HG02870 (cell line): ENCODE data around the gene COBLL1.

Experiments
- ATAC-seq: cut with Tn5 transposase; IDR thresholded peaks from one replicate; pipeline ENCODE4 v1.9.1; 2021; ENCODE audit warnings: mild to moderate bottlenecking, moderate library complexity; ENCODE audit not compliant: unreplicated experiment

COBLL1 gene

DNA sequence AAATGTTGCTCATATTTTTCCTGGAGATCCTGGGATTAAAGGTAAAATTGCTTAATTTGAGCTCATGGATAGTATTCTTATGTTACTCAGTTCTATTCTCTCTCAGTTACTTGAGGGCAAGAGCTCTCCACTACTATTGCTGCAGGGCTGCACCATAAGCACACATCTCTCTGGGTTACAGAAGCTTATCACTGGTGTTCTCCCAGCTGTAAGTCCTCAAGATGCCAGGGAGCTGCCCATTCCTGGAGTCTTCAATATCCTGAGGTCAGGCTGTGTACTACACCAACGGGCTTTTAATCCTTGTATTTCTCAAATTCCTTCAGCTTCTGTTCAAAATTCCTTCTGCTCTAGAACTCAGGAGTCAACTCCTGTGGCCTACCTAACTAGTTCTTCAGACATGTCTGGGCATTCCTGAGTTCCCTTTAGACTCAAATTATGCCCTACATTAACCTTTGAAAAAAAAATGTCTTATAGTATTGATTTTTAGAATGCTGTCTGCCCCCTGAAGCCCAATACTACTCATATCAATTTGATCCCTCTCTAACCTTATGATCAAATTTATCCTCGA lies 17.7 kb upstream of the COBLL1 start:
- no peak for ATAC-seq

DNA sequence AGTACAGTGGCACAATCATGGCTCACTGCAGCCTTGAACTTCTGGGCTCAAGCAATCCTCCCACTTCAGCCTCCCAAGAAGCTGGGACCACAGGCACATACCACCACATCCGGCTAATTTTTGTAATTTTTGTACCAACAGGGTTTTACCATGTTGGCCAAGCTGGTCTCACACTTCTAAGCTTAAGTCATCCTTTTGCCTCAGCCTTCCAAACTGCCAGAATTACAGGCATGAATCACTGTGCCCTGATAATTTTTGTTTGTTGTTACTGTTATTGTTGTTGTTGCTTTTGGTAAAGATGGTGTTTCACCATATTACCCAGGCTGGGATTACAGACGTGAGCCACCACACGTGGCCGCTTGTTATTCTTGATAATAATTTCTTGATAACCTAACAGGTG lies 10.5 kb upstream of the COBLL1 start:
- no peak for ATAC-seq

DNA sequence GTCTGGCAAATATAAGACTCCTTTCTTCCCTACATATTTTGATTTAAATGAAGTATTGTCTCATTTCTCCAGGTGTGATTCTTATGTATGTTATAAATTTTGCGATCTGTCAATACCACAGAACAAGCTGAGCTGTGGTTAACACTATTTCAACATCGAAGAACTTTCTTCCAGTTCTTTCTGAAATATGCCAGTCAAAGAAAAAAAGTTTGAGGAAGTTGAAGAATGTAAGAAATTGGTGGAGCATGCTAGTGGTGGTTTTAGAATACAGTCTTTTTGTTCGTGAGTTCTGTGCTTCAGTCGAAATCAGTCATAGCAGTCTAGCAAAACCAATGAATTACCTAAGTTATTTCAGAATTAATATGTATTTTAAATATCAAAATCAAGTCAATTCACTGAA lies 8.6 kb upstream of the COBLL1 start:
- no peak for ATAC-seq

DNA sequence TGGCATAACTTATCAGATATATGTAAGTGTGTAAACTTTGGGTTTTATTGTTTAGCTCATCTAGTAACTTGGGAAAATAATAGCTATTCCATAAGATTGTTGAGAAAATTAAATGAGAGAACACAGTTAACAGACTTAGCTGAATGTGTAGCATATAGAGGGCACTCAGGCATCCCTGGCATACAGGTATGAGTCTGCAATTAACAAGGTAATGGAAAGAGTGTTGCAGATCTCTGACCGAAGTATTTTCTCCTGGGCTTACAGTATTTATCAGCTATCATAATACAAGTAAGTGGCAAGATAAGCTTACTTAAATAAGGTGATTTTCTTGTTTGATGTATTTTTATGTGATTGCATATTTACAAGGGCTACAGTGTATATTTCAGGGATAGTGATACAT lies 7.9 kb upstream of the COBLL1 start:
- no peak for ATAC-seq

DNA sequence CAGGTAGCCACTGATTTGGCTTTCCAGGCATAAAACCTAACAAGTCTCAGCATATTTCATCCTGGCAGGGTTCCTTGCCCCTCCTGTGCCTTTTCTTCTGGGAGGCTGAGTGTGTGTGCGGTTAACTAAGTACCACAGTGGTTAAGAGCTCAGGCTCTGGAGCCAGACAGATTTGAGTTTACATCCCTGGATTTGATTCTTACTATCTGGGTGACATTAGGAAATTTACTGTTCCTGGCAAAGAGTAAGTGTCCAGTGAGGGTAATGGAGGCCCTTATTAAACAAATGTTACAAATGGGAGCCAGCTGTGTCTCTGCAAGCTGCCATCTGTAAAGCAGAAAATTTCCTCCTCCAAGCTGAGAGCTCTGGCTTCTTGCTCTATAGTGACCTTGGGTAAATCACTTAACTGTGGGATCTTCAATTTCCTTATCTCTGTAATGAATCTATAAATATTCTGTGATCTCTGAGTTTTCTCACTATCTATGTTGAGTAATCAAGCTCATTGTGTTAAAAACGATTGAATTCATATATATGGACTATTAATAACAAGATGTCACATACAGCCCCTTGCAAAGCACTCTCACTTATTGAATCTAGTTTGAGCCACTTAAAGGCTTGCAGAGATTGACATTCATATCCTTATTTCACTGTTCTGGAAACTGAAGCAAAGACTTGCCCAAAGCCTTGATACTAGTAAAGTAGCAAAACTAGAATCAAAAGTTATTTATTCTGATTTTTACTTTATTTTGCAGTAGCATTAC lies 6.5 kb upstream of the COBLL1 start:
- ATAC-seq, result no peak

DNA sequence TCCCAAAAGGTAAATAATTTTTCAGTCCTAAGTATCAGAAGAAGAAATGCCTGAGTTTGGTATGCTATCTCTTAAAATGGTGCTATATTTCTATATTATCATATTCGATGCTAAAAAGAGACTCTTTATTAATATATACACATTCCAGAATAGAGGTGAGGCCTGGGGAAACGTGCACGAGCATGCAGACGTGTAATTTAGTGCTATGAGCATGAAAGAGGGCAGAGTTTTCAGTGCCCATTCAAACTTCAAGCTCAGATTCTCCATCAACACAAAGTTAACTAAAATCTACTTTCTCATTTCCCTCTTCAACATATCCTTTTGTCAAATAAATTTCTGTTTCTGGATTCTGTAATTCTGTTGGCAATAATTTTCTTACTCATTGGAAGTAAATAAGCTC lies 5.7 kb upstream of the COBLL1 start:
- ATAC-seq, result no peak

DNA sequence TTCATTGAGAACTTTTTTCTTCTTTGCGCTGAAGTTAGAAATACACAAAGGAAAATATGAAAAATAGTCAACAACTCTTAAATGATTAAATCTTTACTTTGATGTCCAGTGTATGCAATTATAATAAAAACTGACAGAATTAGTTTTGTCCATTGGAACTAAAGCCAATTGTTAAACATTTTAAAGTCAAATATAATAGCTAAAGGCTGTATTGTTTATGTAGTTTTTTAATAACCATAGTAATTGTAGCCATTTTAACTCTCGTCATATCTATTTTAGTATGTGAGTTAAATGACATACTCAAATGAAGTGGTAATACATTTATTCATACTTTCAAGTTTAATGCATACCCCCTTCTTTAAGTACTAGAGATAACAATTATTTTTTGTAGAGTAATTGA lies 4.7 kb upstream of the COBLL1 start:
- no peak for ATAC-seq

DNA sequence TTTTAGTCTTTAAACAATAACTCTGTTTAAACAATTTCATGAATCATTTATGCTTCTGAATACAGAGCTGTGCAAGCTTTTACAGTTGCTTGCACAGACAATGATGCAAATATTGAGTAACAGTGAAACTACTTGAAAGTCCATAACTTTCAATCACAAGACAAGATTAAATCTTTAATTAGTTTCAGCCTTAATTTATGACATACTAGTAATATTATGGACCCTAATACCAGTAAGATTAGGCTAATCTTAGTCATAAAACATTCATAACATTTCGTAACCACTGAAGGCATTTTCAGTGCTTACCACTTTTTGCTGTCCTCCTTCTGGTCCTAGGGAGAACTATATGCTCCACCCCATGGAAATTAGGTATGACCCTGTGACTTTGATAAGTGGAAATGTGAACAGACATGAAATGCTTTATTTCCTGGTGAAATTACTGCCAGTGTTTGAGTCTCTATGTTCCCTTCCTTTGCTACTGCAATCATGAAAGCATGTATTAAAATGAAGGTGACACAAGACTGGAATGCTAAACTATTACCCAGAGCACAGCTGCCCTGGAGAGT lies 1.8 kb upstream of the COBLL1 start:
- no peak for ATAC-seq

DNA sequence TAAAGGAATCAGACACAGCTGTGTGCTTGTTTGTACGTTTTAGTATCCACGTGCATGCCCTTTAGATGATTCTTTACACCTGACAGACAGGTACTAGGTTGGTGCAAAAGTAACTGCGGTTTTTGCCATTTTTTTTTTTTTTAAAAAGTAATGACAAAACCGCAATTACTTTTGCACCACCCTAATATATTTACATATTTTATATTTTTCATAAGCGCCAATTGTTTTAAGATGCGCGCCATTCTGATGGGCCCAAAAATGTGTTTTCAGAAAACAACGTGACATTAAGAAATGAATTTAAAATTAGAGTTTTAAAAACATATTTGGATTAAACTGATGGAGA lies 972 bp upstream of the COBLL1 start:
- no peak for ATAC-seq

DNA sequence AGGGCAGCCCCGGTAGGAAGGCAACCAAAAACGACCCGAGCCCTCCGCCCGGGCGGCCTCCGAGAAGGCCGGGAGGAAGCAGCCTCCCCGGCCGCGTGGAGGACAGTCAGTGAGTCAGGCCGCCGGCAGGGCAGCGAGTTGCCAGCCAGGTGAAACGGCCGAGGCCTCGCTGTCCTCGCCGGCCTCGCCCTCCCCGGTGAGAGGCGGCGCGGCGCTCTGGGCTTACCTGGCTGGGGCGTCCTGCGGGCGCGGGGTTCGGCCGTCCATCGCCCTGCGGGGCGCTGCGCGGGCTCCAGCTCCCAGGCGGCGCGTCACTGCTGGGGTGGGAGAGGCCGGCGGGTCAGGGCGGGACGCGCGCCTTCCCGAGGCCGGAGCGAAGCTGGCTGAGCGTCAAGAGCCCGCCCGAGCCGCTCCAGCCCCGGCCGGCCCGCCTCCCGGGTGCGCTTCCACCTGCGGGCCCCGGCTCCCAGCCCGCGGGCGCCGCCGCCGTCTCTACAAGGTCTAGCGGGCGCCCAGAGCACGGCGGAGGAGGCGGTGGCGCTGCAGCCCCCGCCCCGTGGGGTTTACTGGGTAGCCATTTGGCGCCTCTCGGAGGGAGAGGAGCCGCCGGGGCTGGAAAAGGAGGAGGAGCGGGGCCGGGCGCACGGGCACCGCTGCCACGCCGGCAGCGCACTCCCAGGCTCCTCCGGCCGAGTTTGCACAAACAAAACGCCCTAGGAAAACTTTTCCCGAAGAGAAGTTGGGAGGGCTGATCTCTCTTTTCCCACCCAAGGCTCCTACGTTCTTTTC lies 499 bp downstream of the COBLL1 start:
- peak; percentile 57 for ATAC-seq

DNA sequence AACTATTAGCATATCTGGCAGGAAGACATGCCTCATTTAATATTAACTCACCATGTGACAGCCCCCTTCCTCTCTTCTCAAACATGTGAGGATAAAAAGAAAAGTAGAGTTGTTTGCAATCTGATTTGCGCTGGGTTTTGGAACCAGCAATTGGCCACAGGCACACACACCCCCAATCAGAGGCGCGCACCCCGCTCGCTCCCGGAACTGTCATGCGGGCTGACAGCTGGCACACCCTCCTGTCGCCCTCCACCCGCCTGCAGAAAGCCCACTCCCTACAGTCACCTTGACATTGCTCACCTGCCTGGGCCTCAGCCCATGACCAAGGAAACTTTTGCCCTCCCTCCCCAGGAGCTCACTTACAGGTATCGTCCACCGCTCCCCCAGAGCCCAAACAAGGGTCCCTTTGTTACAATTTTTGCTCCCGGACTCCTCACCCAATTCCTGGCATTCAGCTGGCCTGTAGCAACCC lies 1.1 kb downstream of the COBLL1 start:
- ATAC-seq, result no peak

DNA sequence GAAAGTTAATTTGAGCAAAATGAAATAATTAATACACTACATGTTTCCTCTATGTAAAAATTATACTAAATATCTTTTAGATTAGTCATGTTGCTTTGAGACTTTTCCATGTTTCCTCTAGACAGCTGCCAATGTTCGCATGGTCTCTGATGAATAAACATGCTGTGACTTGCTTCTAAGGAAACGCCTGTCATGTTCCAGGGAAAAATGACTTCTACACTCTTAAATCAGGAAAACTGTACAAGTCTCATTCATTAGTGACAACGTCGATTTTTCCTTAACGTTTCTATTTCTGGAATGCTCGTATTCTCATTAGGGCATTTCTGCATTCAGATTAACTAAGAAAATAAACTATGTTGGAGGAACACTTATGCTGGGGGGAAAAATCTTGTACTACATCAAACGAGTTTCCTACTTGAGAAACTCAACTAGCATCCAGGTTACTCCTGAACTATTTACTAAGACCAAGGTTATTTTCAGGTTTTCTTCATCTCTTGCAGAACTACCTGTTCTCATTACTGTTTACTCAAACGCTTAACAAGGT lies 1.6 kb downstream of the COBLL1 start:
- ATAC-seq, result no peak

DNA sequence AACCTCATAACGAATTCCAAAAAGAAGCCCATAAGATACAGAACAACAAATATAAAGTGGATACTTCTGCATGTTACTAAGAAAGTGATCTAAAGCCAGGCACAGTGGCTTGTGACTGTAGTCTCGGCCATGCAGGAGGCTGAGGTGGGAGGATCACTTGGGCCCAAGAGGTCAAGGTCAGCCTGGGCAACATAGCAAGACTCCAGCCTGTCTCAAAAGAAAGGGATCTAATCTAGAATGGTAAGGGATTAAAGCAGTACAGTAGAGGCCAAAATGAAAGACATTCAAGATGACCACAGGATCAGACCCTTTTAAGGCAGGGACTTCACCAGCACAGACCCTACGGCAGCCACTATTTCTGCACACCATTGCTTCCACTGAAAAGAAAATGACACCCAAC lies 3.8 kb downstream of the COBLL1 start:
- no peak for ATAC-seq

DNA sequence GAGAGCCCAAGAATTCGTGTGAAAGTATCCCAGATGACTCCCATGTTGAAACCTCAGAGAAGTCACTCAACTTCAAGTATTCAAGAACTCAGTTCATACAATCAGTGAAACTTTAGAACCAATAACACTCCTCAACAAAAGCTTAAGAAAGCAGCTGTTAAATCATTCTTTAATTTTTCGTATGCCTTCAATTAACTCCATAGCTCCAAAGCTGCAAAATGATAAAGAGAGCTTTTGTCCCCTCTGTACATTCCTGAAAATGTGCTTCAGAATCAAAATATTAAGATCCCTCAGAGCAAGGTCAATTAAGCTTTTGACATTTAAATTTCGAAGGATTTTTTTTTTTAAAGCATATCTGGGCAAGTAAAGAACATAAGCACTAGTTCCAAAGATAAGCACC lies 4.7 kb downstream of the COBLL1 start:
- no peak for ATAC-seq

DNA sequence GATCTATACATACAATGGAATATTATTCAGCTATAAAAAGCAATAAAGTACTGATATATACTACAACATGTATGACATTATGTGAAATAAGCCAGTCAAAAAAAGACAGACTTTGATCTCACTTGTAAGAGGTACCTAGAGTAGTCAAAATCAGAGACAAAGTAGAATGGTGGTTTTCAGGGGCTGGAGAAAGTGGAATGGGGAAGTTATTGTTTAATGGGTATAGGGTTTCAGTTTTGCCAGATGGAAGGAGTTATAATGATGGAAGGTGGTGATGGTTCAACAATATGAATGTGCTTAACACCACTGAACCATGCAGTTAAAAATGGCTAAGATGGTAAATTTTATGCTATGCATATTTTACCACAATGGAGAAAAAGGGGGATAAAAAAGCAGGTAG lies 6.3 kb downstream of the COBLL1 start:
- no peak for ATAC-seq

DNA sequence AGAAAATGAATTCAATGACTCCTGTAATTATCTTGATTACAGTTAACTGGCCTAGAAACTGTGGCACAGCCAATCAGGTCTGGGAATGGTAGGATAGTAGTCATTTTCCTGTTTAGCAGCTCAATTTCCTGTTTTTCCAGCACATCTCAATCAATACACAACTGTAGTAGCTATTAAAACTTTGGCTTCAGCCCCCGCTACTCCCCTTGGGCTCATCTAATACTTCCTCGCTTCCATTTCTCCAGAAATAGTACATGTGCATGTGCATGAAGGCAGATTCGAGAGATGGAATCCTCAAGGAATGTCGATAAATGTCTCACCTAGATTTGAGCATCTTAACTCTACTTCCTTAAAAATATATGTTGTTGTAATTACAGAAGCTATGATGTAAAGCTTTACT lies 9.7 kb downstream of the COBLL1 start:
- ATAC-seq, result no peak

DNA sequence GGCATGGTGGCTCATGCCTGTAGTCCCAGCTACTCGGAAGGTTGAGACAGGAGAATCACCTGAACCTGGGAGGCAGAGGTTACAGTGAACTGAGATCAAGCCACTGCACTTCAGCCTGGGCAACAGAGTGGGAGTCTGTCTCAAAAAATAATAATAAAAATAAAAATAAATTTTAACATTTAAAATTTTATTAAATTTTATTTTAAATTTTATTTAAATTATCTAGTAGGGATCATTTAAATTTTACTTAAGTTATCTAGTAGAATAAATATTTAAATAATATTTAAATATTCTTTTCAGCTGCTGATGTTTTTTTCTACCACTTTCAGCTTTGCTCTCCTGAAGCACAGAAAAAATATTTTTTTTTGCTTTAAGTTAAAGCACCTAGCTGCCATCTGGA lies 10.4 kb downstream of the COBLL1 start:
- ATAC-seq, result no peak

DNA sequence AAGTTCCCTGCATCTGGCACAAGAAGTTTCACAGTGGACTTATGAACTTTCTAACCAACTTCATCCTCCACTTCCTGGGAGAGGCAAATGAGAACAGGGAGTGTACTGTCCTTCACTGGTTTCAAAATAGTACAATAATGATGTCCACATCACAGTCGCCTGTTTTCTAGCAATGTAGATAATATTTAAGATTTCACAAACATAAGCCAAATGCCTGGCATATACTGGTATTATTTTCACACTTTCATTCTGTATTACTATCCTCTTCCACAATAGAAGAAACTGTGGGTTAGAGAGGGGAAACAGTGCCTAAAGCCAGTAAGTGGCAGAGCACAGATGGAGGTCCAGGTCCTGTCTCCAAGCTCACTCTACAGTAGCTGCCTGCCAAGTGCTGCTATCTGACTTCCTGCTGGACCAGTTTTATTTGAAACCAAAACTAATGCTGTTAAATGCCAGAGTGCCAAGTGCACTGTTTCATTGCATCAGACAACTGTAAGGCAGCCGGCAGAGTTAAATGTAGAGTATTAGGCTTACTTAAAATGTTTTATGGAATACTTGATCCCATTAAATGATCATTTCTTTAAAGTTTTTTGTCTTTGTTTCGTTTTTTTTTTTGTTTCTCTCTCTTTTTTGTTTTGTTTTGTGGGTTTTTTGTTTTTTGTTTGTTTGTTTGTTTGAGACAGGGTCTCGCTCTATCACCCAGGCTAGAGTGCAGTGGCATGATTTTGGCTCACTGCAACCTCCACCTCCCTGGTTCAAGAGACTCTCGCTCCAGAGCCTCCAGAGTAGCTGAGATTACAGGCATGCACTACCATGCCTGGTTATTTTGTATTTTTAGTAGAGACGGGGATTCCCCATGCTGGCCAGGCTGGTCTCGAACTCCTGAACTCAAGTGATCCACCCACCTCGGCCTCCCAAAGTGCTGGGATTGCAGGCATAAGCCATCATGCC lies 15.1 kb downstream of the COBLL1 start:
- ATAC-seq, result no peak

DNA sequence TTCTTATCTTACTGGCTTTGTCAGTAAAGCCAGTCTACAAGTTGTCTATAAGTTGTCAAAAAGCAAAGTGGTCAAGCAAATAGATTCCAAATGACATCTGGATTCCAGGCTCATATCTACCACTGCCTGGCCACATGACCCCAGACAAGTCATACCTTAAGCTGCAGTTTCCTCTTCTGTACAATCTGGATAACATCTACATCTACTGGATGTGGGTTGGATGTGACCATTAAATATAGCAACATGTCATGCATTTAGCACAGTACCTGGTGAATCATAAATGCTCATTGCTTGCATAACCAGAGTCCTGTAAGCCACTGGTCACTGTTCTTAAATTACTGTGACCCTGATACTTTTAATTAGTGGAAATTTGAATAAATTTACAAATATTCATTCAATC lies 16.8 kb downstream of the COBLL1 start:
- ATAC-seq, result no peak

DNA sequence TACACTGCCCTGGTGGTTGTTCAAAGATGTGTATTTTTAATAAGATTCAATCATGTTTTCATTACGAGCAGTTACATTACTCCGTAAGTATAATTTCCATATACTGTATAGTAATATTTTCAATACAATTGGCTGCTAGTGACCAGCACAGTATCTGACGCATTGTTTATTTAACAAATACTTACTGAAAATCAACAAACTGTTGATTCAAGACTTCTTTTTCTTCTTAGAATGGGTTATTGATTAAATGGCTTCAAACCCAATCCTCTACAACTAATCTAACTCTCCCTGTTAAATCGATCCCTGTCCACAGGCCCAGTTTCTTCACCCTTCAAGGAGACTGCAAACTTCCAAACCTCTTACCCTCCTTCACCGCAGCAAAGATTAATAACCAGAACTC lies 18.5 kb downstream of the COBLL1 start:
- ATAC-seq, result no peak
